K562 (cell line): ENCODE data around the gene ZNF689. TPM values are rescaled to one million over a fixed set of nuclear protein-coding genes. Genes with fewer than 3 reads are reported as not detected.

Experiments
- BCOR ChIP-seq: fragments of 450-650 bp; IDR thresholded peaks from 2 replicates; pipeline ENCODE4 v1.6.1; 2016
- CBFA2T2 ChIP-seq: fragments of 450-650 bp; conservative IDR thresholded peaks from 2 replicates; pipeline ENCODE4 v1.6.1; 2017; ENCODE audit warnings: mild to moderate bottlenecking
- MTA1 ChIP-seq: fragments of 450-650 bp; IDR thresholded peaks from 2 replicates; pipeline ENCODE4 v1.6.1; 2017; ENCODE audit warnings: borderline replicate concordance
- NFE2 ChIP-seq: IDR thresholded peaks from 2 replicates; pipeline ENCODE4 v1.6.1; 2014; ENCODE audit warnings: antibody characterized with exemption, low read depth
- POU5F1 ChIP-seq: fragments of 150-350 bp; IDR thresholded peaks from 2 replicates; pipeline ENCODE4 v1.6.1; 2014; ENCODE audit warnings: borderline replicate concordance, low read length, low read depth, mild to moderate bottlenecking; ENCODE audit not compliant: partially characterized antibody
- ZNF324 ChIP-seq: fragments of 250-450 bp; sonication (Bioruptor Pico); IDR thresholded peaks from 2 replicates; pipeline ENCODE4 v1.4.0; 2020; ENCODE audit warnings: mild to moderate bottlenecking
- ZNF695 ChIP-seq: fragments of 450-650 bp; formaldehyde crosslinking; IDR thresholded peaks from 2 replicates; pipeline ENCODE4 v1.4.0; 2020; ENCODE audit warnings: mild to moderate bottlenecking, moderate library complexity
- ZNF778 ChIP-seq: fragments of 450-650 bp; formaldehyde crosslinking; IDR thresholded peaks from 2 replicates; pipeline ENCODE4 v1.4.0; 2020; ENCODE audit warnings: mild to moderate bottlenecking, moderate library complexity
- polyA plus RNA-seq, 8 experiments: library from polyadenylated mRNA; depleted of rRNA in 4 of 8; stranded (reverse) in 5 of 8; unstranded in 3 of 8; fragments of >200 nt; fragmentation: Nextera tagmentation in 2 of 8; fragmentation: Illumina TruSeq in 1 of 8; extraction: Ambion mirVana in 2 of 8; extraction: Trizol in 1 of 8; gene quantifications; 2 replicates each; pipeline versions ENCODE4 v1.2.1 to v1.2.3, GENCODE V29; 2011 to 2014; ENCODE audit warnings: inconsistent platforms in 1 of 8, missing spikeins in 1 of 8
- total RNA-seq, 7 experiments: library from RNA; depleted of rRNA in 6 of 7; stranded (reverse); fragments of >200 nt in 6 of 7; fragmentation: Illumina TruSeq in 2 of 7; extraction: Trizol in 2 of 7; gene quantifications; 2 replicates each; pipeline versions ENCODE4 v1.2.1 to v1.2.3, GENCODE V29; 2011 to 2021; ENCODE audit warnings: low replicate concordance in 1 of 7
- TF ChIP-seq, protein P1 (sequence below): fragments of 200-600 bp; sonication (generic); IDR thresholded peaks from one replicate; pipeline ENCODE4 v1.6.1; 2012; ENCODE audit warnings: mild to moderate bottlenecking, low read depth, low read length, inconsistent platforms
- TF ChIP-seq, protein P2 (sequence below): sonication (generic); formaldehyde crosslinking; IDR thresholded peaks from 2 replicates; pipeline ENCODE4 v1.8.0; 2023; ENCODE audit warnings: mild to moderate bottlenecking, missing genetic modification reagents

Gene ZNF689
- total and polyA plus RNA-seq, 9 of the 15 experiments (the other 6 are each of a cell fraction or from before 2014, with no cell fraction given): 5.4 to 15.4 (median 10.8) TPM

DNA sequence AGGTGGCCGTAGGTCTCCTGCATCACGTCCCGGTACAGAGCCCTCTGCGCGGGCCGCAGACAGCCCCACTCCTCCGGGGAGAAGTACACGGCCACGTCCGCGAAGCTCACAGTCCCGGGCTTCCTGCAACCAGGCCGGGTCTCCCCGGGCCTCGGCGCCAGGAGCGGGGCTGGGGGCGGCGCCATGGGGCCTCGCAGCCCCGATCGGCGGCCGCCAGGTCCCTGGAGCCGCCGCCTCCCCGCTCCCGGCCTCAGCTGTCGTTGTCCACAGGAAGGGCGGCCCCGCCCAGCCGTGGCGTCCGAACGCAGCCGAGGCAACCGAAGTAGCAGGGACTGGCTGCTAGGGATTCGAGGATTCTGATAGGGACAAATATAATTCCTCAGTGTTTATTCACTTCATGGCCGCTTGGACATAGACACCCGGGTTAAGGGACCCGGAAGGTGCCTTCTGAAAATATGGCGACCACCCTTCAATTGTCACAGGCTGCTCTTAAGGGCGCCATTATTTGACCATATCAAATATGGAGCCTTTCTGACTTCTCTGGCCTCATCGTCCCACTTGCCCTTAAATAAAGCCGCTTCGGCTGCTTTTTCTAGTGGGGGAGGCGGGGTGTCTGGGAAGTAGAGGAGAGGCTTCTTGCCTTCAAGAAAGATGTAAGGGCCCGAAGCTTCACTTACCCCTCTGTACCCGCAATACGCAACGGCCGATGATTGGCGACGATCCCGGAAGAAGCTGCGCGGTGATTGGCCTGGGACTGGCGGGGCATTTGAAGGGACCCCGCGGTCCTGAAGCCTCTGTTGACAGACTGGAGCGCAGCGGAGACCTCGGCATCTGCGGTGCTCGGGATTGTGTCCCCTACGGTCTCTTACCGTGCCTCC, 38.5 kb downstream of the ZNF689 start, which contains the start of gene ZNF688 (continued):
- TF ChIP-seq, protein P1, sequence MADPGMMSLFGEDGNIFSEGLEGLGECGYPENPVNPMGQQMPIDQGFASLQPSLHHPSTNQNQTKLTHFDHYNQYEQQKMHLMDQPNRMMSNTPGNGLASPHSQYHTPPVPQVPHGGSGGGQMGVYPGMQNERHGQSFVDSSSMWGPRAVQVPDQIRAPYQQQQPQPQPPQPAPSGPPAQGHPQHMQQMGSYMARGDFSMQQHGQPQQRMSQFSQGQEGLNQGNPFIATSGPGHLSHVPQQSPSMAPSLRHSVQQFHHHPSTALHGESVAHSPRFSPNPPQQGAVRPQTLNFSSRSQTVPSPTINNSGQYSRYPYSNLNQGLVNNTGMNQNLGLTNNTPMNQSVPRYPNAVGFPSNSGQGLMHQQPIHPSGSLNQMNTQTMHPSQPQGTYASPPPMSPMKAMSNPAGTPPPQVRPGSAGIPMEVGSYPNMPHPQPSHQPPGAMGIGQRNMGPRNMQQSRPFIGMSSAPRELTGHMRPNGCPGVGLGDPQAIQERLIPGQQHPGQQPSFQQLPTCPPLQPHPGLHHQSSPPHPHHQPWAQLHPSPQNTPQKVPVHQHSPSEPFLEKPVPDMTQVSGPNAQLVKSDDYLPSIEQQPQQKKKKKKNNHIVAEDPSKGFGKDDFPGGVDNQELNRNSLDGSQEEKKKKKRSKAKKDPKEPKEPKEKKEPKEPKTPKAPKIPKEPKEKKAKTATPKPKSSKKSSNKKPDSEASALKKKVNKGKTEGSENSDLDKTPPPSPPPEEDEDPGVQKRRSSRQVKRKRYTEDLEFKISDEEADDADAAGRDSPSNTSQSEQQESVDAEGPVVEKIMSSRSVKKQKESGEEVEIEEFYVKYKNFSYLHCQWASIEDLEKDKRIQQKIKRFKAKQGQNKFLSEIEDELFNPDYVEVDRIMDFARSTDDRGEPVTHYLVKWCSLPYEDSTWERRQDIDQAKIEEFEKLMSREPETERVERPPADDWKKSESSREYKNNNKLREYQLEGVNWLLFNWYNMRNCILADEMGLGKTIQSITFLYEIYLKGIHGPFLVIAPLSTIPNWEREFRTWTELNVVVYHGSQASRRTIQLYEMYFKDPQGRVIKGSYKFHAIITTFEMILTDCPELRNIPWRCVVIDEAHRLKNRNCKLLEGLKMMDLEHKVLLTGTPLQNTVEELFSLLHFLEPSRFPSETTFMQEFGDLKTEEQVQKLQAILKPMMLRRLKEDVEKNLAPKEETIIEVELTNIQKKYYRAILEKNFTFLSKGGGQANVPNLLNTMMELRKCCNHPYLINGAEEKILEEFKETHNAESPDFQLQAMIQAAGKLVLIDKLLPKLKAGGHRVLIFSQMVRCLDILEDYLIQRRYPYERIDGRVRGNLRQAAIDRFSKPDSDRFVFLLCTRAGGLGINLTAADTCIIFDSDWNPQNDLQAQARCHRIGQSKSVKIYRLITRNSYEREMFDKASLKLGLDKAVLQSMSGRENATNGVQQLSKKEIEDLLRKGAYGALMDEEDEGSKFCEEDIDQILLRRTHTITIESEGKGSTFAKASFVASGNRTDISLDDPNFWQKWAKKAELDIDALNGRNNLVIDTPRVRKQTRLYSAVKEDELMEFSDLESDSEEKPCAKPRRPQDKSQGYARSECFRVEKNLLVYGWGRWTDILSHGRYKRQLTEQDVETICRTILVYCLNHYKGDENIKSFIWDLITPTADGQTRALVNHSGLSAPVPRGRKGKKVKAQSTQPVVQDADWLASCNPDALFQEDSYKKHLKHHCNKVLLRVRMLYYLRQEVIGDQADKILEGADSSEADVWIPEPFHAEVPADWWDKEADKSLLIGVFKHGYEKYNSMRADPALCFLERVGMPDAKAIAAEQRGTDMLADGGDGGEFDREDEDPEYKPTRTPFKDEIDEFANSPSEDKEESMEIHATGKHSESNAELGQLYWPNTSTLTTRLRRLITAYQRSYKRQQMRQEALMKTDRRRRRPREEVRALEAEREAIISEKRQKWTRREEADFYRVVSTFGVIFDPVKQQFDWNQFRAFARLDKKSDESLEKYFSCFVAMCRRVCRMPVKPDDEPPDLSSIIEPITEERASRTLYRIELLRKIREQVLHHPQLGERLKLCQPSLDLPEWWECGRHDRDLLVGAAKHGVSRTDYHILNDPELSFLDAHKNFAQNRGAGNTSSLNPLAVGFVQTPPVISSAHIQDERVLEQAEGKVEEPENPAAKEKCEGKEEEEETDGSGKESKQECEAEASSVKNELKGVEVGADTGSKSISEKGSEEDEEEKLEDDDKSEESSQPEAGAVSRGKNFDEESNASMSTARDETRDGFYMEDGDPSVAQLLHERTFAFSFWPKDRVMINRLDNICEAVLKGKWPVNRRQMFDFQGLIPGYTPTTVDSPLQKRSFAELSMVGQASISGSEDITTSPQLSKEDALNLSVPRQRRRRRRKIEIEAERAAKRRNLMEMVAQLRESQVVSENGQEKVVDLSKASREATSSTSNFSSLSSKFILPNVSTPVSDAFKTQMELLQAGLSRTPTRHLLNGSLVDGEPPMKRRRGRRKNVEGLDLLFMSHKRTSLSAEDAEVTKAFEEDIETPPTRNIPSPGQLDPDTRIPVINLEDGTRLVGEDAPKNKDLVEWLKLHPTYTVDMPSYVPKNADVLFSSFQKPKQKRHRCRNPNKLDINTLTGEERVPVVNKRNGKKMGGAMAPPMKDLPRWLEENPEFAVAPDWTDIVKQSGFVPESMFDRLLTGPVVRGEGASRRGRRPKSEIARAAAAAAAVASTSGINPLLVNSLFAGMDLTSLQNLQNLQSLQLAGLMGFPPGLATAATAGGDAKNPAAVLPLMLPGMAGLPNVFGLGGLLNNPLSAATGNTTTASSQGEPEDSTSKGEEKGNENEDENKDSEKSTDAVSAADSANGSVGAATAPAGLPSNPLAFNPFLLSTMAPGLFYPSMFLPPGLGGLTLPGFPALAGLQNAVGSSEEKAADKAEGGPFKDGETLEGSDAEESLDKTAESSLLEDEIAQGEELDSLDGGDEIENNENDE: no peak
- no peak for TF ChIP-seq MTA1
- TF ChIP-seq BCOR: no peak
- no peak for TF ChIP-seq NFE2
- TF ChIP-seq, protein P2, sequence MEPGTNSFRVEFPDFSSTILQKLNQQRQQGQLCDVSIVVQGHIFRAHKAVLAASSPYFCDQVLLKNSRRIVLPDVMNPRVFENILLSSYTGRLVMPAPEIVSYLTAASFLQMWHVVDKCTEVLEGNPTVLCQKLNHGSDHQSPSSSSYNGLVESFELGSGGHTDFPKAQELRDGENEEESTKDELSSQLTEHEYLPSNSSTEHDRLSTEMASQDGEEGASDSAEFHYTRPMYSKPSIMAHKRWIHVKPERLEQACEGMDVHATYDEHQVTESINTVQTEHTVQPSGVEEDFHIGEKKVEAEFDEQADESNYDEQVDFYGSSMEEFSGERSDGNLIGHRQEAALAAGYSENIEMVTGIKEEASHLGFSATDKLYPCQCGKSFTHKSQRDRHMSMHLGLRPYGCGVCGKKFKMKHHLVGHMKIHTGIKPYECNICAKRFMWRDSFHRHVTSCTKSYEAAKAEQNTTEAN: no peak
- no peak for TF ChIP-seq POU5F1
- TF ChIP-seq ZNF695 (CRISPR knock-in tag): no peak
- TF ChIP-seq ZNF324 (CRISPR knock-in tag): no peak
- TF ChIP-seq CBFA2T2: no peak
- no peak for TF ChIP-seq ZNF778 (CRISPR knock-in tag)
